Endometrial microvascular endothelial cells (primary cell): Measurements from ENCODE around the gene PRSS16. TPM values are rescaled to one million over a fixed set of nuclear protein-coding genes. Genes with fewer than 3 reads are reported as not detected.

Source experiments
- in situ Hi-C: cut with HindIII; loops from 2 replicates; pipeline ENCODE4 v1.10.0; 2017; ENCODE audit warnings: low sequenced_read_pairs, low pct_unique_long_range_greater_than_20kb; ENCODE audit errors: inconsistent ontology term
- total RNA-seq: library from RNA; depleted of rRNA; stranded (reverse); fragments of >200 nt; gene quantifications from one replicate; pipeline ENCODE4 v1.2.3, GENCODE V29; 2015; ENCODE audit errors: inconsistent ontology term

PRSS16 gene
- total RNA-seq, 1 donor from 2014 or later: not detected

DNA sequence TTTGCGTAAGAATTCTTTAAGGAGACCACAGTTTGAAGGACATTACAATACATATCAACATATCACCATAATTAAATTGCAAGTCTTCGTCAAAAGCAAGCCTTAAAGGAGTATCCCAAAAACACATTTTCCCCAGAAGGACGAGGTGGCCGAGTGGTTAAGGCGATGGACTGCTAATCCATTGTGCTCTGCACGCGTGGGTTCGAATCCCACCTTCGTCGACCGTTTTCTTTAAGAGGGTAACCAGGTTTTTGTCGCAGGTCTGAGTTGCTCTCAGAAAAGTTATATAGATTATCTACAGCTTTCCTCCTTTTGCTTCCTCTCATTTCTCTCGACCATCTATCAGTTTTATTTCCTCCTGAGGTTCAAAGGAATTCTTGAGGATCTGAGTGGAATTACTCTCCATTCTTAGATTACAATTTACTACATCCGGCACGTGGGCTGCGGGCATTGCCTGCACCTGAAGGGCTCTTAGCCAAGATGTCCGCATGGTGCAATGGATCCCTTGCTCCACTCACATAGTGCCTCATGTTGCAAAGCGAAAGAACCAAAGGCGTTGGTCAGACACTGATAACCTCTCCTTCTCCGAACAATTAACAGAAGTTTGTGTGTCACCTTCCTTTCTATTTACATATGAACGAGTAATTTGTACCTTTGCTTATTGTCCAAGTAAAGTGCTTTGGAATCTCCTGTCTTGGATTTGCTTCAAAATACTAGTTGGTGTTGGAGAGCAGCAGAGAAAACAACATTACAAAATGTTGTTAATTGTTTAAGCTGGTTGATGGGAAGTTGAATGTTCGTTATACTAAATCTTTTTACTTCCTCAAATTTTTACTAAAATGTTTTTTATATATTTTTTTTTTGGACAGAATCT, 50.6 kb downstream of the PRSS16 start:
- in situ Hi-C loops: no loop called here

DNA sequence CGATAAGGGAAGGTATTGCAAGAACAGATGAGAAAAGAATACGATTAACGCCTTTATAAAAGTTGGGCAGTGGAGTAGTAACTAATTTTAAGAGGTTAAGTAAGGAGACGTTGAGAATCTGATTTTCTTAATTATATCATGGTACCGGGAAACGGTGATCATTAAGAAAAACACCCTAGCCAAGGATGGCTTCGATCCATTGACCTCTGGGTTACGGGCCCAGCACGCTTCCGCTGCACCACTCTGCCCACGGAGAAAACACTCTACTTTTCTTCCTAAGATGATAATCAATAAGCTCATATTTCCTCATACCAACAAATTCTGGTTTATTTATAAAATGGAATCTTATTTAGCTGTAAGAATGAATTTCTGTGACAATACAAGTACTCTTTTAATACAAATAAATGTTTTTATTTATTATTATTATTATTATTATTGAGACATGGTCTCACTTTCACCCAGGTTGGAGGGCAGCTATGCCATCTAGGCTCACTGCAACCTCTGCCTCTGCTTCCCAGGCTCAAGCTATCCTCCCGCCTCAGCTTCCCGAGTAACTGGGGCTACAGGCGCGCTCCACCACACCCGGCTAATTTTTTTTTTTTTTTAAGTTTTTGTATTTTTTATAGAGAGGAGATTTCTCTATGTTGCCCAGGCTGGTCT, 56.2 kb downstream of the PRSS16 start:
- in situ Hi-C loops: no loop called here

Other genes starting within 250 kb of the PRSS16 start
- gene POM121L2, start 64.6 kb downstream of the PRSS16 start, total RNA-seq: not detected
- 0.09 TPM for gene ZNF391, start 141.1 kb downstream of the PRSS16 start, total RNA-seq
- 3.1 TPM for gene ZNF184, start 225.4 kb downstream of the PRSS16 start, total RNA-seq